NCI-H460 (cell line): ENCODE results near the gene THADA. TPM values are rescaled to one million over a fixed set of nuclear protein-coding genes. Genes with fewer than 3 reads are reported as not detected.

Experiments used
- DNase-seq: peaks from one replicate; pipeline ENCODE4 v3.0.0-alpha.2; 2016; ENCODE audit warnings: low read depth; ENCODE audit errors: extremely low read depth
- total RNA-seq: library from RNA; depleted of rRNA; stranded (reverse); fragments of >200 nt; shearing (Covaris generic); gene quantifications from 2 replicates; pipeline ENCODE4 v1.2.3, GENCODE V29; 2014

Gene THADA
- total RNA-seq, 1 experiment from 2014 or later = 27.9 TPM

DNA sequence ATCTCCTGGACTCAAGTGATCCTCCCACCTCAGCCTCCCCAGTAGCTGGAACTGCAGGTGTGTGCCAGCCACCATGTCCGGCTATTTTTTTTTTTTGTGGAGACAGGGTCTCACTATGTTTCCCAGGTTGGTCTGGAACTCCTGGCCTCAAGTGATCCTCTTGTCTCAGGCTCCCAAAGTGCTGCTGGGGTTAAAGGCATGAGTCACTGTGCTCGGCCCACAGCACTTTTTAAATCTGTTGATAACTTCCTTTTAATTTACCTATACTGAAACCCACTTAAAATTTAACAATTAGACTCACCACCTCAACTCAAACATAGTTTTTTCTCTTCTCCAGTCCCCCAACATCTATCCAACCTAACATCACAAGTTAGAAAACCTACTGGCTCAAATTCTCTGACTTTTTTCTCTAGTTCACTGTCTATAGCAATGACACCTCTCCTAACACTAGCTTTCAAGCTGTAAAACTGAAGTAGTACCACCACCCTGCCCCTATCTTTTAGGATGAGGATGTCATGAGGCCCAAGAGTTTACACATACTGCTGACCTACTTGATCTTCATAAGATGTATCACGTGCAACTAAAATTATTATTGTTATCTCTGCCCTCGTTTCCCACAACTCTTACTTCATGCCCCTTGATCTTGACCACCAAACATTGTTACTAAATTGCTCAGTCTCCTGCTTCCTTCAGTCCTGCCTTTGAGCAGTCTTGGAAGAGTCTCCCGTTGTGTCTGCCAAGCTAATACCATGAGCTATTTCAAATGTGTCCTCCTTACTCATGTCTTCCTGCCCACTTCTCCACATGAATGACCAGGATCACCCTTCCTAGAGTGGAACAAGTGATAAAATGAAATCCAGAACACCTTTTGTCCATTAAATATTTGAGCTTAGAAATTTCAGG is 227.1 kb downstream of the THADA start:
- DNase-seq = no peak

DNA sequence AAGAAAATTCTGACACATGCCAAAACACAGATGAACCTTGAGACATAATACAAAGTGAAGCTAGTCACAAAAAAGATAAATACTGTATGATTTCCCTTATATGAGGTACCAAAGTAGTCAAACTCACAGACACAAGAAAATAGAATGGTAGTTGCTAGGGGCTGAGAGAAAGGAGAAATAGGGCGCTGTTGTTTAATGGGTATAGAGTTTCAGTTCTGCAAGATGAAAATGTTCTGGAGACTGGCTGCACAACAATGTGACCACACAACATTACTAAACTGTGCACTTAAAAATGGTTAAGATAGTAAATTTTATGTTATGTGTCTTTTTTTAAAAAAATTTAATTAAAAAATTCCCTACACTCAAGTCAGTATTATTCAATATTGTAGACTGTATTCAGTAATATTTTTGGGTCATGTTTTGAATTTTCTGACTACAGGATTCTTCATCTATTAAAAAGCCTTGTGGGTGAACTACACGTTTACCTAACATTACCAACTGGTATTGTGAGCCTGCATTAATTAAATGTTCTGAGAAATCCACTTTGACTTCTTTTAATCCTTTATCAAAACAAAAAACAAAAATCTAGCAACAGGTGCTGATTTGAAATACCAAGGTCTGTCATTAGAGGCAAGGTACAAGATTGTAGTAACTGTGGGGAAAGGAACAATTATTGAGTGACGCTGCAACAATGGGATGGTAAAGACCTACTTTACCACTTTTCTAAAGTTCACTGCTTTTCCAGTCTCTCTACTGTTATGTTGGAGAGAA is 228.6 kb downstream of the THADA start:
- no peak for DNase-seq

DNA sequence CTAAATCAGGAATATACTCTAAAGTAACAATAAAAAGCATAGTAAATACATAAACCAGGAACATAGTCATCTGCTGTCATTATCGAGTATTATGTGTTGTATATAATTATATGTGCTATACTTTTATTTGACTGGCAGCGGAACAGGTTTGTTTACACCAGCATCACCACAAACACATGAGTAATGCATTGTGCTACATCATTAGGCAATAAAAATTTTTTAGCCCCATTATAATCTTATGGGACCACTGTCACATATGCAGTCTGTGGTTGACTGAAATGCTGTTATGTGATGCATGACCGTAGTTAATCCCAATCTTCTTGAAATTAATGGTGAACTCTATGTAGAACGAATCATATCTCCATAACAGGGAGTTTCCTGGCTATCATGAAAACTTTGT is 232.7 kb downstream of the THADA start:
- DNase-seq = no peak

DNA sequence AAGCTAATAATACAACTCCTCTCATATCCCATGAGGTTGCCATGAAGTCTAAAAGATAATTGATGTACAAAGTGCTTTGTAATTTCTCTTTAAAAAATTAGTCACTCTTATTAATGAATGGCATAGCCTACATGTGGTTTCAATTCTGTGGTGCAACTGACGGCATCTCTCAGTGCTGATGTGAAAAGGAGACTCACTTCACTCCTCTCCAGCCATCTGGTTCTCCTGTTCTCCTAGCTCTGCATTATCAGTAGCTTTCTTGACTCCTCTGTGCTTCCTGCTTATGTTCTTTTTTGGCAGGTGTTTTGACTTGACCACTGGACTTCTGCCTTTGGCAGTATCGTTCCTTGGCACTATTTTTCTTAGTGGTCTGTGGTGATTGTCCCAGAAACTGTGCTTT is 234.6 kb downstream of the THADA start:
- no peak for DNase-seq

DNA sequence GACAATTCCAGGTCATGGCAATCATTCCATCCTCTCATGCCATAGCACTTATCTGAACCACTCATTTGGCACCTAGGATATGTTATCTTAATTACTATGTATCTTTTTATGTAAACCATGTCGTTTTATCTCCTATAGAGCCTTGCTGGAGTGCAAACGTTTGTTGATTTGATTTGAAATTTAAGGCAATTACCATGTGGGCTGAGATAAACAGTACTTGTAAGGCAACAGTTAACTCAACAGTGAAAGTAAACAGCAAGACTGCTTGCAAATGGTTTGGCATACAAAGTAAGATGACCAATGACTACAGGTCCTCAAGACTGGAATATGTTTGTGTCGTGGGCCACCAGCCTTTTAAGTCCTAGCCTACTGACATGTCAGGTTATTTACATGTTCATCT is 235.7 kb downstream of the THADA start:
- no peak for DNase-seq

DNA sequence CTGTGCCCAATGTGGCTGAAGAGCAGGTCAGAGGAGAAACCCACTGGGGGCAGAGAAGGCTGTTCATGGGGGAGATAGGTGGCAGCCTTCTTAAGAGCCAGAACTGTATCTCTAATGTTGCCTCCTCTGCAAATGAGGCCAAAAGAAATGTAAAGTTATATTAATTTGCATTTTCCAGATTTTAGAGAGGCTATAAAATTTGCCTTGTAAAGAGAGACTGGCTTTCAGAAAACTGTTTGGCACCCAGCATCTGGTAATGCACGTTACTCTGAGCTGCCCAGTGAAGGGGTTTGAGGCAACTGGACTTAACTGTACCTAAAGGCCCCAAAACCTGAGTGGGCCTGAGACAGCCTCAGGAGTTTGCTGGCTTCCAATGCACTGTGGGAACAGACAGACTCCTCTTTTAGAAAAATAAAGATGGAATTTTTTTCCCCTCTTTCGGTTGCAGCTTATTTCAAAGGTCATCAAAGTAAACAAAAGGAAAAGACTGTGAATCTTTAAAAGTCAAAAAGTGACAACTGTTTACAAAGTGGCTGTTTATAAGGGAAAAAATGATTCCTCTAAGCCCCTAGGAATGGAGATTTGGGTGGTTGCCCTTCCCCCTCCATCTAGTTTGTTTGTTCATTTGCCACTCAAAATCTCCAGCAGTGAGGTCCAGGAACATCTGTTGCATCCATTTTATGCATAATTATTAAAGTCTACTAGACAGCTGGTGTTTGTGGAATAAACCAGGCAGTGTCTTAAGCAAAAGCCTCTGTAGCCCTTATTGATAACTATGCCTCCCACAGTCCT is 237.2 kb downstream of the THADA start:
- no peak for DNase-seq

DNA sequence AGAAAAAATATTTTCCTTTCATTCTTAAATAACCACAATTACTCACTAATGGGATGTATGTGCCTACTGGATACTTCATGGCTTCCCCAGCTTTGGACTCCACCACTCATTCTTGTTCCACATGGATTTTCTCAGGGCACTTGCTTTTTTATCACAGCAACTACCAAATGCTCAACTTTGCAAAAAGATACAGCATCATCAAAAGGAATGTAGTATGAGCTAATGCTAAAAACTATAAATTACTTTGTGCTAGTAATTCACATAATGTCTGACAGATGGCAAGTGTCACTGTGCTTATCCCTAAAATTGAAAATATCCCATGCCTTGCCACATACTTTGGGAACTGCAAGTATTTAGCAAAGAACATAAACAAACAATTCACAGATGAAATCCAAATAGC is 239.1 kb downstream of the THADA start:
- DNase-seq = no peak

DNA sequence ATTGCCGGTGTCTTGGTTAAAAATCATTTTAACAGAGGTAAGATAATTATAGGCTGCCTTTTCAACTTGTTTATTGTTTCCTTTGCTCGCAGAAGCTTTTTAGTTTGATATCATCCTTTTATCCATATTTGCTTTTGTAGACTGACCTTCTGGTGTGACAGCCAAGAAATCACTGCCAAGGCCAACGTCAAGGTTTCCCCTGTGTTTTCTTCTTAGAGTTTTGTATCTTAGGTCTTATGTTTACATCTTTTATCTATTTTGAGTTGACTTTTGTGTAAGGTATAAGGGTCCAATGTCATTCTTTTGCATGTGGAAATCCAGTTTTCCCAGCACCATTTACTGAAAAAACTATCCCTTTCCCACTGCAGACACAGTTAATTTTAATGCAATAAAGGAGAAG is 240.4 kb downstream of the THADA start:
- no peak for DNase-seq

DNA sequence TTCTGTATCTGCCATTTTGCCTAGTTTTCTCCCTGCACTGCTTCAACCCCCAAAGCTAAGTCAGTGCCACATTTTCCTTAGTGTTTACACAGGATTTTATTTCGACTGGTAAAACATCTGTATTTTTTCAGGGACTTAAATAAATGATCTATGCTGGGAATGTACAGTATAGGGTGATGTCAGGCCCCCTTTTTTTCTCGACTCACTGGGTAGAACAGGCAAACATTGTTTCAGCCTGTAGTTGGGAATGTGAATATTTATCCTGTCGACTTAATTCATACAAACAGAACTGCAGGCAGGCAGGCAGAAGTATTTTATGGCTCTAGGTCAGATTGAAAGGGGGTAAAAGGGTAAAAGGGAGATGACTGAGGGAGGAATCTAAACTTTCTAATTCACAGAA is 245.9 kb downstream of the THADA start:
- no peak for DNase-seq

DNA sequence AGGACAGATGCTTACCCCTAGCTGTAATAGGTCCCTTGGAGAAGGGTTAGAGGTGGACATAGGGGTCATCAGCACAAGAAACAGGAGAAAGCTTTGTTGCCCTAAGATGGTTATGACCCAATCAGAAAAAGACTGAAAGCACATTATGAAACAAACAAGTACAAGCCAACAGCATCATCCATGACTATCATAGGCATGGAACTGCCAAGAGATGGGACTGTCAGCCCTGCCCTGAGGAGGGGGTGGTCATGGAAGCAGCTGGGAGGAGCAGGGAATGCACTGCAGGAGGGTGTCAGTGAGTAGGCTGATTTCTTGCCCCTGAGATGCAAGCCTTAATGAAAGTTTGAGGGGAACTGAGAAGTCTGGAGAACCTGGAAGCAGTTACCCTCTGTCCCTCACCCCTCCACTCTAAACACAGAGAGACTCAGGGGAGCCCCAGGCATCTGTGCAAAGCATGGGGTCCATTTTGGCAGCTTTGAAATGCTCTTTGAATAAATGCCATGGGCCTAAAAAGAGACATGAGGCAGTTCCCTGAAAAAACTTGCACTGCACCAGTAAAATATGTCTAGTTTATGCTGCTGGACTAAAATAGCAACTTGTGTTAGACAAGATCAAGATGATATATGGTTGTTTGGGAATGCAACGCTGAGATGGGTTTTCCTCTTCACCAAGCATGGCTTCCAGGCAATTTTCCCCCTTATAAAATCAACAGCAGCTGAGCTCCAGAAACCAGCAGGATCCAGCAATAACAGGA is 246.8 kb downstream of the THADA start:
- DNase-seq = no peak

DNA sequence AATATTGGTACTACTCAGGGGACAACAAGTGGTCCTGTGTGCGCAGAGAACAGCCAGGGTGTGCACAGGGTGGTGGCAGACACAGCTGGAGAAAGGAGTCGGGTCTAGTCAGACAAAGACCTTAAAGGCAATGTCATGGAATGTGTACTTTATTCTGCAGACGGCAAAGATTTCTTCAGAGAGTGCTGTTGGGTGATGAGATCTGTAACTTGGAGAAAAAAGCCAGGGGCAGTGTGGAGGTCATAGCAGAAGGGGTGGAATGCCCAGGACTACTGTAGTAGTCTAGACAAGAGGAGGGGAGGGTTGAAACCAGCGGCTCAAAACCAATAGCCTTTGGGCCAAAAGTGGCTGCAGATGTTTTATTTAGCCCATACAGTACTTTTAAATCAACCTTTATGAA is 248.1 kb downstream of the THADA start:
- no peak for DNase-seq

DNA sequence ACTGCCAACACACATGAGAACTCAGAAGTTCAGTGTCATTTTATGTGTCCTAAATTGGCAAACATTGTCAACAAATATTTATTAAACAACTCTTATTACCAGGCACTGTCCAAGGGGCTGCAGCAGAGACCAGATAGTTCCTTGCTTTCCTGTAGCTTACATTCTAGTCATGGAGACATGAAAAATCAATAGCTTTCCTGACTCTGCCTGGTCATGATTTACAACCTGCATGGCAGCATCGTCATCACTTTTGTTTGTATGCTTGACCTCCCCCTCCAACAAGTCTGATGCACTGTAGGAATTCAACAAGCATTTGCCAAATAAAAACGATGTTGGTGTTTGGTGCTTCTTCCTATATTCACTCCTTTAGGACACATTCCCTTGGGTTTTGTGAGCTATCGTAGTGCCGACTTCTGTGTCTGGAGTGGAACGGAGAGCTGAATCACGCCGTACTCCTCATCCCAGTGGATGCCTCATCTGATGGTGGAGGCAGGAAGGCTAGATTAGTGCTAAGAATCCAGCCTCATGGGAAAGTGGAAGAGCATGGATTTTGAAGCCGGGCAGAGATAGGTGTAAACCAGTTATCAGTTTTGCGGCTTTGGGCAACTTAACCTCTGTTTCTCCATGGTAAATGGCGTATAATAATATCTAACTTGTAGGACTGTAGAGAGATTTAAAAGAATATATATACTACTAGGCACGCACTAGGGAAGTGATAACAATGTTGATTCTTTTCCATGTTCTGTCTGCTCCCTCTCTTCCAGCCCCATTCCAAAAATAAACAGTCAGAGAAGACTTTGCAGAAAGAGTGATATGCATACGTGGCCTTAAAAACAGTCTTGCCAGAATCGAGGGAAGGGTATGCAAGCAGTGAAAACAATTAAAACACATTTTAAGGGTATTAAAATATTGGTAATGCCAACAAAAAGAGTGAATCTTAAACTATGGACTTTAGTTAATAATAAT is 249.0 kb downstream of the THADA start:
- DNase-seq = no peak

DNA sequence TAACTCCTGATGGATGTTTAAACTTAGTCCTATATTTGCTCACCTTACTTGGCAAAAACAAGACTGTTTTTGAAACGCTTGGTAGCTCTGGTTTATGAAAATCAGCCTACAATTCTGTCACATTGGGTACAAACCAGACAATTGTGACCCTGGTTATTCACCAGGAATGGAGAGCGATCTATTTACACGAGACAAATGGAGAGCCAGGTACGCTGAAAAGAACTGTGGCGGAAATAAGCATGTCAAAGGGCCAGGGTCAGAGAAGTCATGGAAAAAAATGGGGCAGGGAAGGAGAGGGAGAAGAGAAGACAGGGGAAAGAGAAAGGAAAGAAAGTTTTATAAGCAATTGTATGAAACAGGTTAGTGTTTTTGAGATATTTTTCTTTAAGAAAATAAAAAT is 250.0 kb downstream of the THADA start:
- DNase-seq = no peak

DNA sequence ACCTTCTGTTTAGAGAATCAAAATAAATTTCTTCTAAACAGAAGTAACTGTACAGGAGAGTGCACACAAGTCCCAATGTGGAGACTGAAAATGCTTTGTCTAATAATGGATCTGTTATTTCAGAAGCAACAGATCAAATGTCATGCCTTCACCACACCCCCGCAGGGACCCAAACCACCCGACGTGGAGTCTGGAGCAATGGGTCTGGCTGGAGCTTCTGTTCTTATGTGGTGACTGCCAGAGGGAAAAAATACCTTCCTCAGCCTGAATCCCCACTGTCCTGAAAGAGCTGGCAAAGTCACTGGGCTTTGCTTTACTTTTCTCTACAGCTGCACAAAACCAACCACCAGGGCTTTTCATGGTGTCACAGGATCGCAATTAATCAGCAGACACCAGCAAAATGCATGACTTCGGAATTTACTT is 250.4 kb downstream of the THADA start:
- DNase-seq = no peak

DNA sequence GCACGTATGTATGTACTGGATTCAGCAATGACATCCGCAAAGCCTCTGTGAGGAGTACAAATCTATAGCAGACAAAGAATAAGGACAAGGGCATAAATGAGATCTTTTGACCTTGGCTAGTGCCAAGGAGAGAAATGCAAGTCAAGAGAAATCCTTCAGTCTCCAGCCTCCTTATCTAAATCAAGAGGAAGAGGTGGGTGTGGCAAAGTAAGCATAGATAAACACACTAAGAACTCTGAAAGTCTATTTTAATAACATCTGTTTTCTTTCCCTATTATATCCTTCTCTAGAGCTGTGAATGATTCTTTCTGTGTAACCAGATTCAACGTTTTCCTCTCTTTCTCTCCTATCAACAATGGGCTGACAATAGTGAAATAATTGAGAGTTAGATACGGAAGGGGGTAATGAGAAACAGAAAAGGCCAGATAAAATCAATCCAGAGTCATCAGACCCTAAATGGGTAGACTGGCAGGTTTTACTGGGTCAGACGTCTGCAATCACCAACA is 250.9 kb downstream of the THADA start:
- no peak for DNase-seq

DNA sequence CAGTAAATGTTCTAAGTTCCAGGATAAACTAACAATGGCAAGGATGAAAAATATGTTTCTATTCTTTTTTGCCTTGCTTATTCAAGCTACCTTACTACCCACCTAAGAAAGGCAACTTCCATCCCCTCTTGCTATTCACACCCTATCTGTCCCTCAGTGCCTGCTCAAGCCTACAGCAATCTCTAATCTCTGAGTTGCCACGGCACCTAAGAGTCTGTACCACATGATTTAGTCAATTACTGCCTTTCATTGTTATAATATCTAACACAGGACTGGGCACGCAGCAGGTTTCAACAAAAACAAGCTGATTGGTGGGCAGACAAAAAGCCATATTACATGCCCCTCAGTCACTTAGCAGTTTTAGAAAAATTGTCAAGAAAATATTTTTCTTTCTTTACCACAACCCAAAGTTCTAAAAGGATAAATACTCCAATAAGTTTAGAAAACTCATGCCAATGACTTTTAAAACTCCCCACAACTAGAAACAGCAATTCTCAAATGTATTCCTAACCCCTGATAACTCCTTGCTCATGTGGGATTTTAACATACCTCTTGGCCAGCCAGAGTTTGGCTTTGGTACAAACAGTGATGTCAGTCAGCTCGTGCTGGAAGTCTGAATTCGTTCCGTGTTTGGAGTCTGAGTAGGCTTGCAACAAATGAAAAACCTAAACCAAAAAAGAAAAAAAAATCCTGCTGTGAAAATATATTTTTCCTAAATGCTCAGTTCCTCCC is 252.1 kb downstream of the THADA start:
- DNase-seq = no peak

DNA sequence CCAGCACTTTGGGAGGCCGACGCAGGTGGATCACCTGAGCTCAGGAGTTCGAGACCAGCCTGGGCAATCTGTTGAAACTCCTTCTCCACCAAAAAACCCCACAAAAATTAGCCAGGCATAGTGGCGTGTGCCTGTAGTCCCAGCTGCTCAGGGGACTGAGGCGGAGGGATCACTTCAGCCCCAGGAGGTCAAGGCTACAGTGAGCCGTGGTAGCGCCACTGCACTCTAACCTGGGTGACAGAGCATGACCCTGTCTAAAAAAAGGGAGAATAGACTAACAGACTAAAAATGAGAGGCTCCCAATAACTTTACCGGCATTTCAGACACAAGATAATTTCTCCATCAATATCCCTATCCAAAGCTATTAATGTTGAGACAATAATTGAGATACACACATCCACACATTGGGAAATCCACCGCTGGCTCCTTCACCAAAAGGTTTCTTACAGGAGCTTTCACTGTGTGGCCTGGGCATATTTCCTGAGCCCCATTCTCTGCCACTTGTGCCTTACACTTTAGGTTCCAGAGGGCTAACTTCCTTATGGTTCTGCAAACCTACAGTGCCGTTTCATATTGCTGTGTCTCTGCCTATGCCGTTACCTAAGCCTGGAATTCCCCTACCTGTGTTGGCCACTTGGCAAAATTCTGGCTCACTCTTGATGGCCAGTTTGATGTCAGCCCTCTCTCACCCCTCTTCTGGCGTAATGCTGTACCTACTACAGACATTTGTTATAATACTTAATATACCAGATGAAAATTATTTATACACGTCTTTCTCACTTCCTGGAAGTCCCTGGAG is 253.7 kb downstream of the THADA start:
- no peak for DNase-seq

DNA sequence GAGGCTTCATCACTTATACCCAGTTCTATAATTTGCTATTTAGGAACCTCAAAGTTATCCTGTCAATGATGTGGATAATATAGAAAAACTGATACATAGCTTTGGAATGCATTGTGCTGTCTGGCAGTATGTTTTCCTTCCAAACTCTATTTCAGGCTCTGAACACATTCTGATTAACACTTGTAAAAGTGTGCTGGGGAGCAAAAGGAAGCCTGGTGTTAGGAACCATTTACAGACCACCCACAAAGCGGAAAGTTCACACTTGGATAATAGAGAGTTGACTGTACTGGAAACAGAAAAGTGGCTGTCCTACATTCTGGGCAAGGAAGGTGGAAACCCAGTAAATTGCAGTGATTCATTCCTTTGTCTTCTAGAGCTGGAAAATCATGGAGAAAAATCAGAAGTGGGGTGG is 254.9 kb downstream of the THADA start:
- DNase-seq = no peak
